Adipocyte (in vitro differentiated cells): ENCODE measurements around the gene PRTN3.
"Not testable (repeated sequence)": the region's sequence is repeated elsewhere in the genome, so short reads cannot be mapped to it uniquely, and the experiment has no call there.

Source experiments
- DNase-seq: peaks from one replicate; pipeline ENCODE4 v3.0.0-alpha.2; 2015; ENCODE audit warnings: low read depth
- H3K27me3 ChIP-seq: replicated peaks from 2 replicates; pipeline ENCODE4 v1.7.0; 2013; ENCODE audit warnings: mild to moderate bottlenecking, low read length, moderate library complexity; ENCODE audit not compliant: control insufficient read depth, insufficient read depth
- H3K36me3 ChIP-seq: 2 replicates; pipeline ENCODE4 v1.7.0; 2013; ENCODE audit warnings: low read length, mild to moderate bottlenecking, moderate library complexity; ENCODE audit not compliant: control insufficient read depth, insufficient read depth, severe bottlenecking
- H3K4me1 ChIP-seq: 2 replicates; pipeline ENCODE4 v1.7.0; 2013; ENCODE audit warnings: mild to moderate bottlenecking, low read length, moderate library complexity; ENCODE audit not compliant: control insufficient read depth, insufficient read depth
- H3K4me3 ChIP-seq: 2 replicates; pipeline ENCODE4 v1.7.0; 2013; ENCODE audit warnings: mild to moderate bottlenecking, low read length, moderate library complexity
- H3K9ac ChIP-seq: 2 replicates; pipeline ENCODE4 v1.7.0; 2013; ENCODE audit warnings: mild to moderate bottlenecking, low read length, moderate library complexity
- H3K9me3 ChIP-seq: 2 replicates; pipeline ENCODE4 v1.7.0; 2013; ENCODE audit warnings: mild to moderate bottlenecking, low read length, moderate library complexity; ENCODE audit not compliant: control insufficient read depth

The PRTN3 gene

DNA sequence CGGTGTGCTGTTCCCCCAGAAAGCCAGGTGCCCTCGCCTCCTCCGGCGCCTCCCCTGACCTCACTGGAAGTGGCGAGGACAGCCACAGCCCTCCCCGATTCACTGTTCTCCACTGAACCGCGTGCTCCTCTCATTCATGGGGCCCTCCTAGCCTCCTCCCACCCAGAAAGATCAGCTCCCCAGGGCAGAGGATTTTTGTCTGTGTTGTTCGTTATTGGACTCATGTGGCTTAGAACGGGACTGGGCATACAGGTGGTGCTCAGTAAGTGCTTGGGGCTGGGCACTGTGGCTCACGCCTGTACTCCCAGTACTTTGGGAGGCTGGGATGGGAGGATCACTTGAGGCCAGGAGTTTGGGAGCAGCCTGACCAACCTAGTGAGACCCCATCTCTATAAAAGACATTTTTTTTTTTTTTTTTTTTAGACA is 3.8 kb downstream of the PRTN3 start:
- H3K36me3 ChIP-seq = no peaks in the 10 kb centered on the region
- H3K4me3 ChIP-seq = no peak overlapping the region
- peaks cover 3% of the 10 kb centered on the region for H3K27me3 ChIP-seq
- no peaks in the 10 kb centered on the region for H3K9me3 ChIP-seq
- no peak for DNase-seq
- peaks cover 4% of the 10 kb centered on the region for H3K4me1 ChIP-seq
- H3K9ac ChIP-seq = no peak overlapping the region

DNA sequence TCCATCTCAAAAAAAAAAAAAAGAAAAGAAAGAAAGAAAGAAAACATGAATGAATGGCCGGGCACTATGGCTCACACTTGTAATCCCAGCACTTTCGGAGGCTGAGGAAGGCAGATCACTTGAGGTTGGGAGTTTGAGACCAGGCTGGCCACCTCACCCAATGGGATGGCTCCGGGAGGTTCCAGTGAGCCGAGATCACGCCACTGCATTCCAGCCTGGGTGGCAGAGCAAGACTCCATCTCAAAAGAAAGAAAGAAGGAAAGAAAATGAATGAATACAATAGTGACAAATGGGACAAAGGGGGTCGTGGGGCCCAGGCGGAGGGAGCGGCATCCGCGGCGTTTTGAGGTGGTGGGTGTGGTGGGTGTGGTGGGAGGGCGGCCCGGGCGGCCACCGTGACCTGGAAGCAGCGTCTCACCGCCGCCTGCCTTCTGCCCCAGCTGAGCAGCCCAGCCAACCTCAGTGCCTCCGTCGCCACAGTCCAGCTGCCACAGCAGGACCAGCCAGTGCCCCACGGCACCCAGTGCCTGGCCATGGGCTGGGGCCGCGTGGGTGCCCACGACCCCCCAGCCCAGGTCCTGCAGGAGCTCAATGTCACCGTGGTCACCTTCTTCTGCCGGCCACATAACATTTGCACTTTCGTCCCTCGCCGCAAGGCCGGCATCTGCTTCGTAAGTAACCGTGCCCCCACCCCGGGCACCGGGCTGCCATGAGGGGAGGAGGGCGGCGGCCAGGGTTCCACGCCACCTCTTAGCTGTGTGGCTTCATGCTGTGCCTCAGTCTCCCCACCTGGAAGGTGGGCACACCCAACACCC is 5.1 kb downstream of the PRTN3 start:
- Histone ChIP-seq H3K4me3 (no peak overlapping the region), H3K4me1 (peaks cover 7% of the 10 kb centered on the region), H3K9me3 (no peaks in the 10 kb centered on the region), H3K36me3 (no peaks in the 10 kb centered on the region), H3K27me3 (peaks cover 3% of the 10 kb centered on the region), H3K9ac (no peak overlapping the region)
- DNase-seq = no peak

DNA sequence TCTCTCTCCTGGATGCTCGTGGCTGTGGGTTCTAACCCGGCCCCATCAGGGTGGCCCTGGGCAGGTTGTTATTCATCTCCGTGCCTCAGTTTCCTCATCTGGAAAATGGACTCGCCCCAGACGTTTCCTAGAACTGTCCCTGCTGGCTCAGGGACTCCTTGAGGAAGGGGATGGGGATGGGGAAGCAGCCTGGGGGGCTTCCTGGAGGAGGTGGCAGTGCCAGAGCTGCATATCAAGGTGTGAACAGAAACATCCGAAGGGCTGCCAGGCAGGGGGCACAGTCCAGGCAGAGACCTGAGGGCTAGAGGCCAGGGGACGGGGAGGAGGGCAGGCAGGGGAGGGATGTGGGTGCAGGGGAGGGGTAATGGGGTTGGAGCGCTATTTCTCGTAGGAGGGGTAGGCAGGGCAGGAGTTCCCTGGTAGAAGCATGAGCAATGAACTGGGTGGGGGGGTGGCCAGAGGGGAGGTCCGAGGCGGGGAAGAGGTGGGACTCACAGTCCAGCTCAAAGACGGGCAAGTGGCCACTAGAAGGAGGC is 7.7 kb downstream of the PRTN3 start:
- DNase-seq = no peak
- Histone ChIP-seq H3K27me3 (peaks cover 3% of the 10 kb centered on the region), H3K4me3 (no peak overlapping the region), H3K9me3 (no peaks in the 10 kb centered on the region), H3K9ac (no peak overlapping the region), H3K36me3 (no peaks in the 10 kb centered on the region), H3K4me1 (peaks cover 13% of the 10 kb centered on the region)

DNA sequence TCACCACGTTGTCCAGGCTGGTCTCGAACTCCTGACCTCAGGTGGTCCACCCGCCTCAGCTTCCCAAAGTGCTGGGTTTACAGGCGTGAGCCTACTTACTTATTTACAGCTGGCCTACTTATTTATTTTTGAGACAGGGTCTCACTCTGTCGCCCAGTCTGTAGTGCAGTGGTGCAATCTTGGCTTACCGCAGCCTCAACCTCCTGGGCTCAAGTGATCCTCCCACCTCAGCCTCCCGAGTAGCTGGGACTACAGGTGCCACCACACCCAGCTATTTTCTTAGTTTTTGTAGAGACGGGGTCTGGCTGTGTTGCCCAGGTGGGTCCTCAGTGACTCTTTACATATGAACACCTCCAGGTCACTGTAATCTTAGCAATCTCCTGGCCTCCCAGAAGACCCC is 8.4 kb downstream of the PRTN3 start:
- H3K9me3 ChIP-seq, H3K27me3 ChIP-seq, DNase-seq, H3K36me3 ChIP-seq, H3K4me3 ChIP-seq, H3K9ac ChIP-seq: not testable (repeated sequence)
- H3K4me1 ChIP-seq = peaks cover 13% of the 10 kb centered on the region

DNA sequence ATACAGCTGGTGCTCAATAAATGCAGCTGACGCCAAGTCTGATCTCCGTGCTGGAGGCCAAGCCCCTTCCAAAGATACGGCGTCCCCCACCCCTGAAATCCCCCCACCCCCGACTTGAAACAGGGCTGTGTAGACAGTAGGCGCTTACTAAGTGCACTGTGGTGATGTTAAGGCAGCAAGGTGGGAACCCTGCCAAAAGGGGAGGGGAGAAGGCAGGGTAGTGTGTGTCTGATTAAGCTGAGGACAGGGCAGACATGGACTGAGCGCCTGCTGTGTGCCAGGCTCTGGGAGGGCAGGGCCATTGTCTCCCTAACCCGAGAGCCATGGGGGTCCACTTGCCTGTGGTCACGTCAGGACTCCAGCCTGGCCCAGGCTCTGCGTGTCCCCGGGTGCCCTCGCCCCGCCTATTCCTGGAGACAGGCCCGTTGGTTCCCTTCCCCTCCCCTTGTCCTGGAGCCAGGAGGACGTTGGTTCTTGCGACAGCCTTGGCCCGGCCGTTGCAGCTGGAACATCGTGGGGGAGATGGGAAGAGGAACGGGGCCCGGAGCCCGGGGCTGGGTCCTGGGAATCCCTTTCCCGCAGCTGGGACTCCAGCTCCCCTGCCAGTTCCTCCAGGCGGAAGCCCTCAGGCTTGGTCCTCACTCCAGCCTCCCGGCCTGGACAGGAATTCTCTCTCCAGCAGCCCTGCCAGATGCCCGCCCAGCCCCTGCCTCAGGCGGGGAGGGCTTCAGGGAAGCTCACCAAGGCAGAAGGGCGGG is 9.6 kb downstream of the PRTN3 start:
- H3K9ac ChIP-seq = peak overlapping the region; percentile 89
- H3K4me1 ChIP-seq = peaks cover 13% of the 10 kb centered on the region
- peak overlapping the region; percentile 72 for H3K4me3 ChIP-seq
- no peaks in the 10 kb centered on the region for H3K36me3 ChIP-seq
- H3K9me3 ChIP-seq = no peaks in the 10 kb centered on the region
- peak; percentile 98 for DNase-seq
- H3K27me3 ChIP-seq = peaks cover 3% of the 10 kb centered on the region

DNA sequence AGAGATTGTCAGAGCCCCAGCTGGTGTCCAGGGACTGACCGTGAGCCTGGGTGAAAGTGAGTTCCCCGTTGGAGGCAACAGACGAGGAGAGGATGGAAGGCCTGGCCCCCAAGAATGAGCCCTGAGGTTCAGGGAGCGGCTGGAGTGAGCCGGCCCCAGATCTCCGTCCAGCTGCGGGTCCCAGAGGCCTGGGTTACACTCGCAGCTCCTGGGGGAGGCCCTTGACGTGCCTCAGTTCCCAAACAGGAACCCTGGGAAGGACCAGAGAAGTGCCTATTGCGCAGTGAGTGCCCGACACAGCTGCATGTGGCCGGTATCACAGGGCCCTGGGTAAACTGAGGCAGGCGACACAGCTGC is 10.2 kb downstream of the PRTN3 start:
- Histone ChIP-seq H3K36me3 (no peaks in the 10 kb centered on the region), H3K9me3 (no peaks in the 10 kb centered on the region), H3K4me1 (peaks cover 13% of the 10 kb centered on the region), H3K9ac (peak overlapping the region; percentile 89), H3K4me3 (peak overlapping the region; percentile 72), H3K27me3 (peaks cover 3% of the 10 kb centered on the region)
- no peak for DNase-seq

DNA sequence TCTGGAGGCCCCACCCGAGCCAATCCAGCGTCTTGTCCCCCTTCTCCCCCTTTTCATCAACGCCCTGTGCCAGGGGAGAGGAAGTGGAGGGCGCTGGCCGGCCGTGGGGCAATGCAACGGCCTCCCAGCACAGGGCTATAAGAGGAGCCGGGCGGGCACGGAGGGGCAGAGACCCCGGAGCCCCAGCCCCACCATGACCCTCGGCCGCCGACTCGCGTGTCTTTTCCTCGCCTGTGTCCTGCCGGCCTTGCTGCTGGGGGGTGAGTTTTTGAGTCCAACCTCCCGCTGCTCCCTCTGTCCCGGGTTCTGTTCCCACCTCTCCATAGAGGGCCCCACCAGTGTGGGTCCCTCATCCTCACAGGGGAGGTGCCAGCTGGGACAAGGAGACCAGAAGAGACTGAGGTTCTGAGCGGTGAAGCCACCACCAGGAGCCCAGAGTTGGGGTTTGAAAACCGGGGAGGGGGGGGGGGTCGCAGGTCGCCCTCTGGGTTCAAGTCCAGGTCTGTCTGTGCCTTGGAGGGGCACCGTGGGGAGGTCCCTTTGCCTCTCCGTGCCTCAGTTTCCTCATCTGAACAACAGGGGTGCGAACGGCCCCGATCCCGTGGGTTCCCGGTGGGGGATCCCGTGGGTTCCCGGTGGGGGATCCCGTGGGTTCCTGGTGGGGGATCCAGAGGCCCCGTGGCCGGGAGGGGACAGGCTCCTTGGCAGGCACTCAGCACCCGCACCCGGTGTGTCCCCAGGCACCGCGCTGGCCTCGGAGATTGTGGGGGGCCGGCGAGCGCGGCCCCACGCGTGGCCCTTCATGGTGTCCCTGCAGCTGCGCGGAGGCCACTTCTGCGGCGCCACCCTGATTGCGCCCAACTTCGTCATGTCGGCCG is 11.6 kb downstream of the PRTN3 start, which contains the start of gene ELANE:
ELANE (plus strand) TSS at position 168 of the 878 bp plus-strand sequence; CDS start at position 194, 26 bp downstream.
- no peaks in the 10 kb centered on the region for H3K36me3 ChIP-seq
- no peaks in the 10 kb centered on the region for H3K27me3 ChIP-seq
- peak within 1 kb of the TSS; percentile 72 for H3K4me3 ChIP-seq
- no peaks in the 10 kb centered on the region for H3K9me3 ChIP-seq
- DNase-seq = no peak
- peak within 1 kb of the TSS; percentile 89 for H3K9ac ChIP-seq
- peaks cover 13% of the 10 kb centered on the region for H3K4me1 ChIP-seq

DNA sequence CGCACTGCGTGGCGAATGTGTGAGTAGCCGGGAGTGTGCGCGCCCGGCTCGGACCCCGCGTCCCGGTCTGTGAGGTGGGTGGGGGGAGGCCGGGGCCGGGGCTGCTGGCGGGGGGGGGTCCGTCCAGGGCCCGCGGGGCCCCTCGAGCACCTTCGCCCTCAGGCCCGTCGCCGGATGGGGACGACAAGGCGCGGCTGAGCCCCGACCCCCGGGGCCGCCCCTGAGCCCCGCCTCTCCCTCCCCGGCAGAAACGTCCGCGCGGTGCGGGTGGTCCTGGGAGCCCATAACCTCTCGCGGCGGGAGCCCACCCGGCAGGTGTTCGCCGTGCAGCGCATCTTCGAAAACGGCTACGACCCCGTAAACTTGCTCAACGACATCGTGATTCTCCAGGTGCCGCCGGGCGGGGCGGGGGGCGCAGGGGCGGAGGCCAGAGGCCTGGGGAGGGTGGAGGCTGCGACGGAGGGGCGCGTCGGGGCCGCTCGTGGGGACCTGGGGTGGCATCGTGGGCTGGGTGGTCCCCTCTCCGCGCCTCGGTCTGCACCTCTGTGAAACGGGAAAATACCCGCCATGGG is 12.3 kb downstream of the PRTN3 start:
- H3K36me3 ChIP-seq = no peaks in the 10 kb centered on the region
- H3K9ac ChIP-seq = no peak overlapping the region
- H3K27me3 ChIP-seq = no peaks in the 10 kb centered on the region
- no peak for DNase-seq
- H3K4me1 ChIP-seq = peaks cover 13% of the 10 kb centered on the region
- no peaks in the 10 kb centered on the region for H3K9me3 ChIP-seq
- H3K4me3 ChIP-seq = no peak overlapping the region

DNA sequence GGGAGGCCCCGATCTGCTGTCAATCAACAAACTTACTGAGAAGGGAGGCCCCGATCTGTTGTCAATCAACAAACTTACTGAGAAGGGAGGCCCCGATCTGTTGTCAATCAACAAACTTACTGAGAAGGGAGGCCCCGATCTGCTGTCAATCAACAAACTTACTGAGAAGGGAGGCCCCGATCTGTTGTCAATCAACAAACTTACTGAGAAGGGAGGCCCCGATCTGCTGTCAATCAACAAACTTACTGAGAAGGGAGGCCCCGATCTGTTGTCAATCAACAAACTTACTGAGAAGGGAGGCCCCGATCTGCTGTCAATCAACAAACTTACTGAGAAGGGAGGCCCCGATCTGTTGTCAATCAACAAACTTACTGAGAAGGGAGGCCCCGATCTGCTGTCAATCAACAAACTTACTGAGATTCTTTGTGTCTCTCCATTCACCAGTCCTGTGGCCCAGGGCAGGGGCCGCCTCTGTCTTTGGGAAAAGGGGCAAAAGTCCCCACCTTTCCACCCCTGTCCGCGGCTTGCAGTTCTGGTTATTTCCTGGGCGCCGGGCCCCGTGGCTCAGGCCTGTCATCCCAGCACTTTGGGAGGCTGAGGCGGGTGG is 12.9 kb downstream of the PRTN3 start:
- H3K27me3 ChIP-seq, H3K9me3 ChIP-seq, H3K4me3 ChIP-seq, H3K9ac ChIP-seq, DNase-seq, H3K36me3 ChIP-seq: not testable (repeated sequence)
- H3K4me1 ChIP-seq = peaks cover 16% of the 10 kb centered on the region

DNA sequence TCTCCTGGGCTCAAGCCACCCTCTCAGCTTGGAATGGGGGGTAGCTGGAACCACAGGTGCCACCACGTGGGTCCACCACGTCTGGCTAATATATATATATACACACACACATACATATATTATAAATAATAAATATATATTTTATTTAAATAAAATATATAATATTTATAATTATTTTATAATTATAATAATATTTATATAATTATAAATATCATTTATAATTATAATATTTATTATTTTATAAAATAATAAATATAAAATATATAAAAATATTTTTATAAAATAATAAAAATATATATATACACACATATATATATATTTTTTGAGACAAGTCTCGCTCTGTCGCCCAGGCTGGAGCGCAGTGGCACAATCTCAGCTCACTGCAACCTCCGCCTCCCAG is 13.8 kb downstream of the PRTN3 start:
- no peaks in the 10 kb centered on the region for H3K36me3 ChIP-seq
- no peak overlapping the region for H3K4me3 ChIP-seq
- no peaks in the 10 kb centered on the region for H3K27me3 ChIP-seq
- peaks cover 16% of the 10 kb centered on the region for H3K4me1 ChIP-seq
- no peak overlapping the region for H3K9ac ChIP-seq
- H3K9me3 ChIP-seq = no peaks in the 10 kb centered on the region
- no peak for DNase-seq
